Raji (cell line): Measurements from ENCODE around the gene EDRF1.

Source experiments
- POLR2A ChIP-seq: IDR thresholded peaks from 2 replicates; pipeline ENCODE4 v1.6.1; 2011; ENCODE audit warnings: low read depth, low read length, control low read depth; ENCODE audit not compliant: insufficient read depth

EDRF1 gene

GRCh38 chr10:125773687-125774543 lies 54.4 kb downstream of the EDRF1 start:
- no peak for TF ChIP-seq POLR2A

GRCh38 chr10:125774581-125775191 lies 55.2 kb downstream of the EDRF1 start:
- no peak for TF ChIP-seq POLR2A

- TF ChIP-seq POLR2A: no peak
Measured at GRCh38 chr10:125775491-125776106, 56.1 kb downstream of the EDRF1 start, which contains the start of gene MMP21. Gene MMP21, minus strand, starts transcription at chr10:125775821. Its CDS starts 0 bp downstream, at chr10:125775821.

GRCh38 chr10:125777806-125778205 lies 58.3 kb downstream of the EDRF1 start:
- TF ChIP-seq POLR2A: no peak

GRCh38 chr10:125778556-125778955 lies 59.0 kb downstream of the EDRF1 start:
- TF ChIP-seq POLR2A: no peak

- no peak for TF ChIP-seq POLR2A
Measured at GRCh38 chr10:125779403-125780327, 60.2 kb downstream of the EDRF1 start.

GRCh38 chr10:125781374-125781773 lies 61.9 kb downstream of the EDRF1 start:
- no peak for TF ChIP-seq POLR2A

GRCh38 chr10:125782054-125782453 lies 62.5 kb downstream of the EDRF1 start:
- TF ChIP-seq POLR2A: no peak

GRCh38 chr10:125782616-125783015 lies 63.1 kb downstream of the EDRF1 start:
- no peak for TF ChIP-seq POLR2A

GRCh38 chr10:125783408-125783807 lies 63.9 kb downstream of the EDRF1 start:
- no peak for TF ChIP-seq POLR2A

- no peak for TF ChIP-seq POLR2A
Measured at GRCh38 chr10:125783957-125784356, 64.4 kb downstream of the EDRF1 start.

GRCh38 chr10:125785791-125786190 lies 66.3 kb downstream of the EDRF1 start:
- TF ChIP-seq POLR2A: no peak

GRCh38 chr10:125788156-125789034 lies 68.9 kb downstream of the EDRF1 start:
- no peak for TF ChIP-seq POLR2A
